Femur (tissue), 1 donor: Measurements from ENCODE around the gene IRX3.

Experiments
- DNase-seq: peaks from one replicate; pipeline ENCODE4 v3.0.0-alpha.2; 2017

The IRX3 gene

GRCh38 chr16:54286366-54287130 is at the start of gene IRX3:
IRX3 (minus strand) TSS chr16:54286787; CDS start chr16:54286050, 737 bp downstream.
- peak; percentile 90 for DNase-seq

GRCh38 chr16:54335230-54335629 is 48.6 kb upstream of the IRX3 start:
- DNase-seq, result no peak

GRCh38 chr16:54334208-54334607 is 47.6 kb upstream of the IRX3 start:
- DNase-seq, result no peak

- DNase-seq, result no peak
Measured at GRCh38 chr16:54331241-54332002, 44.8 kb upstream of the IRX3 start.

- DNase-seq, result no peak
Measured at GRCh38 chr16:54327609-54328008, 41.0 kb upstream of the IRX3 start.

GRCh38 chr16:54326266-54326662 is 39.7 kb upstream of the IRX3 start:
- DNase-seq, result no peak

GRCh38 chr16:54325616-54326265 is 39.2 kb upstream of the IRX3 start:
- DNase-seq, result no peak

GRCh38 chr16:54324716-54325115 is 38.1 kb upstream of the IRX3 start:
- no peak for DNase-seq

GRCh38 chr16:54320697-54321340 is 34.2 kb upstream of the IRX3 start:
- no peak for DNase-seq

- DNase-seq, result no peak
Measured at GRCh38 chr16:54318941-54319340, 32.4 kb upstream of the IRX3 start.

- DNase-seq, result no peak
Measured at GRCh38 chr16:54317101-54317611, 30.6 kb upstream of the IRX3 start.

- no peak for DNase-seq
Measured at GRCh38 chr16:54316095-54316889, 29.7 kb upstream of the IRX3 start.

GRCh38 chr16:54313789-54314188 is 27.2 kb upstream of the IRX3 start:
- no peak for DNase-seq

GRCh38 chr16:54312502-54312991 is 26.0 kb upstream of the IRX3 start:
- DNase-seq, result no peak

GRCh38 chr16:54309341-54309740 is 22.8 kb upstream of the IRX3 start:
- no peak for DNase-seq

GRCh38 chr16:54305080-54305479 is 18.5 kb upstream of the IRX3 start:
- no peak for DNase-seq

GRCh38 chr16:54303613-54304012 is 17.0 kb upstream of the IRX3 start:
- no peak for DNase-seq

- no peak for DNase-seq
Measured at GRCh38 chr16:54297154-54297553, 10.6 kb upstream of the IRX3 start.

GRCh38 chr16:54296543-54296942 is 10.0 kb upstream of the IRX3 start:
- DNase-seq, result no peak

- no peak for DNase-seq
Measured at GRCh38 chr16:54291656-54292487, 5.3 kb upstream of the IRX3 start.
